Upper lobe of left lung (tissue), 6 donors: ENCODE measurements around the gene KHDC4. TPM values are rescaled to one million over a fixed set of nuclear protein-coding genes. Genes with fewer than 3 reads are reported as not detected.

Source experiments
- ATAC-seq, 2 donors: fragments of 200-7000 bp; cut with Tn5 transposase; one replicate each; pipeline ENCODE4 v1.9.1; 2022; ENCODE audit warnings: mild to moderate bottlenecking in 2 of 2, moderate library complexity in 2 of 2; ENCODE audit not compliant: low FRiP score in 2 of 2
- DNase-seq, 2 donors: peaks; one replicate each; pipeline ENCODE4 v3.0.0-alpha.2; 2019 to 2020
- H3K27ac ChIP-seq, 4 donors: fragments of 200-600 bp; sonication (generic); one replicate each; pipeline ENCODE4 v1.5.1; 2016 to 2019
- H3K27me3 ChIP-seq, 4 donors: fragments of 200-600 bp; sonication (generic); one replicate each; pipeline ENCODE4 v1.5.1; 2017 to 2019
- H3K36me3 ChIP-seq, 4 donors: fragments of 200-600 bp; sonication (generic); one replicate each; pipeline ENCODE4 v1.5.1; 2016 to 2019
- H3K4me1 ChIP-seq, 4 donors: fragments of 200-600 bp; sonication (generic); one replicate each; pipeline ENCODE4 v1.5.1; 2018 to 2019
- H3K4me3 ChIP-seq, 4 donors: fragments of 200-600 bp; sonication (generic); one replicate each; pipeline ENCODE4 v1.5.1; 2017 to 2019; ENCODE audit warnings: mild to moderate bottlenecking in 2 of 4, moderate library complexity in 1 of 4
- H3K9me3 ChIP-seq, 4 donors: fragments of 200-600 bp; sonication (generic); one replicate each; pipeline ENCODE4 v1.5.1; 2018 to 2019
- CTCF ChIP-seq, 6 experiments: fragments of 450-650 bp in 4 of 6; fragments of 200-600 bp in 2 of 6; sonication (generic) in 2 of 6; IDR thresholded peaks; one replicate each; pipeline ENCODE4 v1.5.1; 2016 to 2019; ENCODE audit warnings: antibody characterized with exemption in 6 of 6
- EP300 ChIP-seq, 4 donors: sonication (generic); formaldehyde crosslinking; IDR thresholded peaks; one replicate each; pipeline ENCODE4 v1.5.1; 2017; ENCODE audit warnings: antibody characterized with exemption in 4 of 4, control low read depth in 2 of 4
- POLR2A ChIP-seq, 4 donors: fragments of 450-650 bp; IDR thresholded peaks; one replicate each; pipeline ENCODE4 v1.5.1; 2016 to 2017; ENCODE audit warnings: antibody characterized with exemption in 4 of 4, mild to moderate bottlenecking in 2 of 4
- POLR2AphosphoS5 ChIP-seq, 2 donors: sonication (generic); formaldehyde crosslinking; IDR thresholded peaks; one replicate each; pipeline ENCODE4 v1.5.1; 2017; ENCODE audit warnings: antibody characterized with exemption in 2 of 2
- WGBS, 2 donors: methylation state at CpG; one replicate each; pipeline ENCODE4 v1.1.5; 2017 to 2018; 5-methylcytosine and 5-hydroxymethylcytosine counted together
- total RNA-seq, 6 donors: library from RNA; depleted of rRNA in 4 of 6; stranded (reverse); fragments of >200 nt in 4 of 6; gene quantifications; one replicate each; pipeline versions ENCODE4 v1.1.0 to v1.2.1, GENCODE V29; 2016 to 2021
- donor health status: DM: no; HTN: no; CAD: no; lungs with moderate emphysema.
- donor health status: DM: no; HTN: yes; CAD: no; lungs with severe emphysema.

Gene KHDC4
- total RNA-seq, 6 donors from 2014 or later, result 30.4 to 105 (median 37.6) TPM

- DNase-seq, result peak in 1 of 2 donors; percentile 58
- Histone ChIP-seq H3K27me3 (no peaks in the 10 kb centered on the region), H3K4me1 (peaks cover 65 to 86% (median 77%) of the 10 kb centered on the region in 4 donors), H3K27ac (peak overlapping the region; percentile 85 to 100 (median 98)), H3K9me3 (no peaks in the 10 kb centered on the region), H3K36me3 (no peaks in the 10 kb centered on the region), H3K4me3 (peak overlapping the region; percentile 60 to 97 (median 66))
- ATAC-seq, result no peak
- 6 to 13% methylated on average over 3 to 4 of the region's 4 CpGs for WGBS, 2 donors
- no peak for TF ChIP-seq EP300 (IDR thresholded peaks at IDR 0.05)
- no peak for TF ChIP-seq POLR2A (IDR thresholded peaks at IDR 0.05)
- no peak for TF ChIP-seq POLR2AphosphoS5 (IDR thresholded peaks at IDR 0.05)
Measured at GRCh38 chr1:155979597-155980343, 45.6 kb upstream of the KHDC4 start.

GRCh38 chr1:155978973-155979429 lies 44.8 kb upstream of the KHDC4 start:
- 1 to 2% methylated on average over 7 to 8 of the region's 8 CpGs for WGBS, 2 donors
- Histone ChIP-seq H3K9me3 (no peaks in the 10 kb centered on the region), H3K27me3 (no peaks in the 10 kb centered on the region), H3K4me3 (peak overlapping the region; percentile 60 to 97 (median 66)), H3K36me3 (no peaks in the 10 kb centered on the region), H3K4me1 (peaks cover 68 to 88% (median 83%) of the 10 kb centered on the region in 4 donors), H3K27ac (peak overlapping the region; percentile 85 to 100 (median 98))
- ATAC-seq, result peak in 1 of 2 donors; percentile 23
- DNase-seq, result no peak
- TF ChIP-seq POLR2A (IDR thresholded peaks at IDR 0.05) (no peak), CTCF (IDR thresholded peaks at IDR 0.05) (no peak), EP300 (IDR thresholded peaks at IDR 0.05) (no peak), POLR2AphosphoS5 (IDR thresholded peaks at IDR 0.05) (peak in 1 of 2 donors; percentile 13)

- no peaks in the 10 kb centered on the region for H3K9me3 ChIP-seq
- peaks cover 68 to 88% (median 83%) of the 10 kb centered on the region in 4 donors for H3K4me1 ChIP-seq
- H3K27ac ChIP-seq, result peak within 1 kb of the TSS; percentile 85 to 100 (median 98)
- ATAC-seq (peak; percentile 73 to 87), DNase-seq (peak; percentile 93)
- WGBS, 2 donors, result 0 to 2% methylated on average over 12 to 25 of the region's 52 CpGs
- no peaks in the 10 kb centered on the region for H3K36me3 ChIP-seq
- TF ChIP-seq POLR2A (IDR thresholded peaks at IDR 0.05) (peak in 2 of 4 donors; percentile 67 to 85), EP300 (IDR thresholded peaks at IDR 0.05) (no peak), CTCF (IDR thresholded peaks at IDR 0.05) (peak in 1 of 6 experiments; percentile 15), POLR2AphosphoS5 (IDR thresholded peaks at IDR 0.05) (peak; percentile 68 to 91)
- H3K4me3 ChIP-seq, result peak within 1 kb of the TSS; percentile 60 to 97 (median 66)
- no peaks in the 10 kb centered on the region for H3K27me3 ChIP-seq
Measured at GRCh38 chr1:155978325-155978972, 44.2 kb upstream of the KHDC4 start, which contains the start of gene ARHGEF2. ARHGEF2 (minus strand) TSS chr1:155978547; CDS start chr1:155978427, 120 bp downstream.

GRCh38 chr1:155977690-155978324 lies 43.6 kb upstream of the KHDC4 start:
- DNase-seq, result peak; percentile 40 to 88

More at GRCh38 chr1:155977690-155978324, 43.6 kb upstream of the KHDC4 start:
- TF ChIP-seq POLR2A (IDR thresholded peaks at IDR 0.05) (no peak), CTCF (IDR thresholded peaks at IDR 0.05) (no peak), POLR2AphosphoS5 (IDR thresholded peaks at IDR 0.05) (peak in 1 of 2 donors; percentile 3), EP300 (IDR thresholded peaks at IDR 0.05) (no peak)
- peaks cover 68 to 86% (median 83%) of the 10 kb centered on the region in 4 donors for H3K4me1 ChIP-seq
- peak in 1 of 2 donors; percentile 65 for ATAC-seq
- no peaks in the 10 kb centered on the region for H3K27me3 ChIP-seq
- peak overlapping the region; percentile 60 to 97 (median 66) for H3K4me3 ChIP-seq
- no peaks in the 10 kb centered on the region for H3K9me3 ChIP-seq
- H3K36me3 ChIP-seq, result no peaks in the 10 kb centered on the region
- H3K27ac ChIP-seq, result peak overlapping the region; percentile 85 to 100 (median 98)
- 0 to 2% methylated on average over 10 to 18 of the region's 52 CpGs for WGBS, 2 donors
